Testis (tissue), 2 donors: ENCODE data around the gene DSG3.

Experiments
- POLR2A ChIP-seq: fragments of 450-650 bp; IDR thresholded peaks from one replicate; pipeline ENCODE4 v1.6.1; 2017; ENCODE audit warnings: antibody characterized with exemption, mild to moderate bottlenecking, moderate library complexity
- TF ChIP-seq, protein P1 (sequence below), 3 experiments: fragments of 450-650 bp in 2 of 3; fragments of 200-600 bp in 1 of 3; sonication (generic) in 1 of 3; IDR thresholded peaks; one replicate each; pipeline ENCODE4 v1.5.1; 2016 to 2019; ENCODE audit warnings: antibody characterized with exemption in 3 of 3, mild to moderate bottlenecking in 2 of 3, moderate library complexity in 1 of 3

- TF ChIP-seq, protein P1, sequence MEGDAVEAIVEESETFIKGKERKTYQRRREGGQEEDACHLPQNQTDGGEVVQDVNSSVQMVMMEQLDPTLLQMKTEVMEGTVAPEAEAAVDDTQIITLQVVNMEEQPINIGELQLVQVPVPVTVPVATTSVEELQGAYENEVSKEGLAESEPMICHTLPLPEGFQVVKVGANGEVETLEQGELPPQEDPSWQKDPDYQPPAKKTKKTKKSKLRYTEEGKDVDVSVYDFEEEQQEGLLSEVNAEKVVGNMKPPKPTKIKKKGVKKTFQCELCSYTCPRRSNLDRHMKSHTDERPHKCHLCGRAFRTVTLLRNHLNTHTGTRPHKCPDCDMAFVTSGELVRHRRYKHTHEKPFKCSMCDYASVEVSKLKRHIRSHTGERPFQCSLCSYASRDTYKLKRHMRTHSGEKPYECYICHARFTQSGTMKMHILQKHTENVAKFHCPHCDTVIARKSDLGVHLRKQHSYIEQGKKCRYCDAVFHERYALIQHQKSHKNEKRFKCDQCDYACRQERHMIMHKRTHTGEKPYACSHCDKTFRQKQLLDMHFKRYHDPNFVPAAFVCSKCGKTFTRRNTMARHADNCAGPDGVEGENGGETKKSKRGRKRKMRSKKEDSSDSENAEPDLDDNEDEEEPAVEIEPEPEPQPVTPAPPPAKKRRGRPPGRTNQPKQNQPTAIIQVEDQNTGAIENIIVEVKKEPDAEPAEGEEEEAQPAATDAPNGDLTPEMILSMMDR (IDR thresholded peaks at IDR 0.05): no peak
- no peak for TF ChIP-seq POLR2A
Measured at GRCh38 chr18:31444142-31444541, 3.4 kb upstream of the DSG3 start.
